Measurements from ENCODE around the gene FAM111A. TPM values are rescaled to one million over a fixed set of nuclear protein-coding genes. Genes with fewer than 3 reads are reported as not detected.
A peak's percentile ranks its signal among the peaks of the same experiment; 100 is the strongest.

The FAM111A gene
- total RNA-seq, 1 donor from 2014 or later = 28.4 TPM

GRCh38 chr11:59184691-59185339, 42.2 kb downstream of the FAM111A start:
- H3K27me3 Mint-ChIP-seq = no peaks in the 10 kb centered on the region
- no peak for DNase-seq (ENCODE audit: extremely low spot score, unreplicated experiment)
- no peak for TF ChIP-seq CTCF (conservative IDR thresholded peaks at IDR 0.05)
- H3K36me3 Mint-ChIP-seq = peaks cover 43% of the 10 kb centered on the region
- no peaks in the 10 kb centered on the region for H3K9me3 Mint-ChIP-seq
- peak overlapping the region; percentile 97 for H3K27ac Mint-ChIP-seq
- H3K4me1 Mint-ChIP-seq (ENCODE audit: unreplicated experiment) = peaks cover 37% of the 10 kb centered on the region
- peak overlapping the region; percentile 70 for H3K4me3 Mint-ChIP-seq

GRCh38 chr11:59185386-59185945, 42.8 kb downstream of the FAM111A start:
- H3K4me1 Mint-ChIP-seq (ENCODE audit: unreplicated experiment) = peaks cover 37% of the 10 kb centered on the region
- no peak for DNase-seq (ENCODE audit: extremely low spot score, unreplicated experiment)
- TF ChIP-seq CTCF (conservative IDR thresholded peaks at IDR 0.05) = no peak
- peak overlapping the region; percentile 97 for H3K27ac Mint-ChIP-seq
- no peaks in the 10 kb centered on the region for H3K9me3 Mint-ChIP-seq
- H3K4me3 Mint-ChIP-seq = peak overlapping the region; percentile 70
- no peaks in the 10 kb centered on the region for H3K27me3 Mint-ChIP-seq
- H3K36me3 Mint-ChIP-seq = peaks cover 45% of the 10 kb centered on the region

- H3K9me3 Mint-ChIP-seq = no peaks in the 10 kb centered on the region
- peaks cover 37% of the 10 kb centered on the region for H3K4me1 Mint-ChIP-seq (ENCODE audit: unreplicated experiment)
- peak overlapping the region; percentile 70 for H3K4me3 Mint-ChIP-seq
- peaks cover 44% of the 10 kb centered on the region for H3K36me3 Mint-ChIP-seq
- peak overlapping the region; percentile 97 for H3K27ac Mint-ChIP-seq
- no peaks in the 10 kb centered on the region for H3K27me3 Mint-ChIP-seq
- peak; percentile 87 for TF ChIP-seq CTCF (conservative IDR thresholded peaks at IDR 0.05)
- DNase-seq (ENCODE audit: extremely low spot score, unreplicated experiment) = no peak
Measured at GRCh38 chr11:59186130-59186594, 43.5 kb downstream of the FAM111A start.

GRCh38 chr11:59187035-59187434, 44.4 kb downstream of the FAM111A start:
- no peak for DNase-seq (ENCODE audit: extremely low spot score, unreplicated experiment)
- Mint-ChIP-seq H3K4me1 (ENCODE audit: unreplicated experiment) (peaks cover 37% of the 10 kb centered on the region), H3K9me3 (no peaks in the 10 kb centered on the region), H3K27me3 (no peaks in the 10 kb centered on the region), H3K27ac (peak overlapping the region; percentile 13), H3K36me3 (peaks cover 43% of the 10 kb centered on the region), H3K4me3 (no peak overlapping the region)
- TF ChIP-seq CTCF (conservative IDR thresholded peaks at IDR 0.05) = no peak

GRCh38 chr11:59187587-59187986, 44.9 kb downstream of the FAM111A start:
- Mint-ChIP-seq H3K4me1 (ENCODE audit: unreplicated experiment) (peaks cover 37% of the 10 kb centered on the region), H3K27ac (no peak overlapping the region)

More at GRCh38 chr11:59187587-59187986, 44.9 kb downstream of the FAM111A start:
- Mint-ChIP-seq H3K4me3 (no peak overlapping the region), H3K9me3 (no peaks in the 10 kb centered on the region), H3K36me3 (peaks cover 45% of the 10 kb centered on the region), H3K27me3 (no peaks in the 10 kb centered on the region)
- TF ChIP-seq CTCF (conservative IDR thresholded peaks at IDR 0.05) = no peak
- DNase-seq (ENCODE audit: extremely low spot score, unreplicated experiment) = no peak
